HL-60 (cell line): ENCODE measurements around the gene SMAD7.

Experiments used
- REST ChIP-seq: IDR thresholded peaks from 2 replicates; pipeline ENCODE4 v1.6.1; 2012; ENCODE audit warnings: low read depth; ENCODE audit not compliant: insufficient replicate concordance
- TF ChIP-seq, protein P1 (sequence below): IDR thresholded peaks from one replicate; pipeline ENCODE4 v1.5.1; 2011; ENCODE audit warnings: low read length, control low read depth, inconsistent platforms; ENCODE audit not compliant: insufficient read depth

DNA sequence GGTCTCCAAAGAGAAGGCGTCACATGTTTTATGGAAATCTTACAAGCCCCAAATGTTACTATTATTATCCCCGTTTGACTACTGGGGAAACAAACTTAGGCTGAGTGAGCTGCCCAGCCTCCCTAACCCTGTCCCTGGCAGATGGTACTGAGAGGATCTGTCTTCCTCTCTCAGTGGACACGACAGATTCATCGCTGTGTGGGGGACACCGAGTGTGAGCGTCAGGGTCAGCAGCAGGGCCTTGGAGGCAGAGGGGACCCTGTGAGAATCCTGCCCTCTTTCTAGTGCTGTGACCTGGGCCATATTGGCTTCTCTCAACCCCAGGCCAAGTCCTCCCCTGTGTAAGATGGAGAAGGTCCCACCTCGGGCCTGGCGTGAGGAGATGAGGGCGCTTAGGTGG, 27.1 kb upstream of the SMAD7 start:
- TF ChIP-seq, protein P1, sequence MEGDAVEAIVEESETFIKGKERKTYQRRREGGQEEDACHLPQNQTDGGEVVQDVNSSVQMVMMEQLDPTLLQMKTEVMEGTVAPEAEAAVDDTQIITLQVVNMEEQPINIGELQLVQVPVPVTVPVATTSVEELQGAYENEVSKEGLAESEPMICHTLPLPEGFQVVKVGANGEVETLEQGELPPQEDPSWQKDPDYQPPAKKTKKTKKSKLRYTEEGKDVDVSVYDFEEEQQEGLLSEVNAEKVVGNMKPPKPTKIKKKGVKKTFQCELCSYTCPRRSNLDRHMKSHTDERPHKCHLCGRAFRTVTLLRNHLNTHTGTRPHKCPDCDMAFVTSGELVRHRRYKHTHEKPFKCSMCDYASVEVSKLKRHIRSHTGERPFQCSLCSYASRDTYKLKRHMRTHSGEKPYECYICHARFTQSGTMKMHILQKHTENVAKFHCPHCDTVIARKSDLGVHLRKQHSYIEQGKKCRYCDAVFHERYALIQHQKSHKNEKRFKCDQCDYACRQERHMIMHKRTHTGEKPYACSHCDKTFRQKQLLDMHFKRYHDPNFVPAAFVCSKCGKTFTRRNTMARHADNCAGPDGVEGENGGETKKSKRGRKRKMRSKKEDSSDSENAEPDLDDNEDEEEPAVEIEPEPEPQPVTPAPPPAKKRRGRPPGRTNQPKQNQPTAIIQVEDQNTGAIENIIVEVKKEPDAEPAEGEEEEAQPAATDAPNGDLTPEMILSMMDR: no peak
- no peak for TF ChIP-seq REST
